HPDE6-E6E7 (cell line): ENCODE results near the gene AVPR1B.

Experiments used
- DNase-seq: peaks from one replicate; pipeline ENCODE4 v3.0.0; 2011; ENCODE audit warnings: missing footprints; ENCODE audit errors: extremely low spot score

The AVPR1B gene

GRCh38 chr1:206117151-206117948 is at the start of gene AVPR1B:
Gene AVPR1B, minus strand, starts transcription at chr1:206117388. Its CDS starts 498 bp downstream, at chr1:206116890.
- DNase-seq: peak; percentile 45

- DNase-seq: no peak
These were observed 28.6 kb upstream of the AVPR1B start for GRCh38 chr1:206145771-206146290.

GRCh38 chr1:206144605-206145004 is 27.4 kb upstream of the AVPR1B start:
- DNase-seq: no peak

GRCh38 chr1:206143537-206144172 is 26.5 kb upstream of the AVPR1B start:
- DNase-seq: no peak

- DNase-seq: no peak
These were observed 25.6 kb upstream of the AVPR1B start for GRCh38 chr1:206142770-206143169.

GRCh38 chr1:206142011-206142410 is 24.8 kb upstream of the AVPR1B start:
- DNase-seq: no peak

- DNase-seq: no peak
These were observed 19.1 kb upstream of the AVPR1B start for GRCh38 chr1:206136241-206136640.

- DNase-seq: no peak
These were observed 18.1 kb upstream of the AVPR1B start for GRCh38 chr1:206135248-206135647.

- no peak for DNase-seq
These were observed 16.7 kb upstream of the AVPR1B start for GRCh38 chr1:206133751-206134415.

- DNase-seq: no peak
These were observed 13.8 kb upstream of the AVPR1B start for GRCh38 chr1:206131037-206131436.

- peak; percentile 23 for DNase-seq
These were observed 11.0 kb upstream of the AVPR1B start for GRCh38 chr1:206128196-206128595.

- DNase-seq: no peak
These were observed 10.1 kb upstream of the AVPR1B start for GRCh38 chr1:206127336-206127735.

GRCh38 chr1:206125346-206125745 is 8.2 kb upstream of the AVPR1B start:
- DNase-seq: no peak

- DNase-seq: no peak
These were observed 5.5 kb upstream of the AVPR1B start for GRCh38 chr1:206122686-206123085.

GRCh38 chr1:206121269-206121668 is 4.1 kb upstream of the AVPR1B start:
- DNase-seq: no peak

- no peak for DNase-seq
These were observed 3.2 kb upstream of the AVPR1B start for GRCh38 chr1:206120406-206120805.

GRCh38 chr1:206116873-206117150 is 376 bp downstream of the AVPR1B start:
- DNase-seq: no peak

- DNase-seq: no peak
These were observed 856 bp downstream of the AVPR1B start for GRCh38 chr1:206116191-206116872.

- DNase-seq: no peak
These were observed 1.4 kb downstream of the AVPR1B start for GRCh38 chr1:206115791-206116190.

- DNase-seq: no peak
These were observed 2.2 kb downstream of the AVPR1B start for GRCh38 chr1:206114692-206115640.
